ENCODE data around the gene MARCO. TPM values are rescaled to one million over a fixed set of nuclear protein-coding genes. Genes with fewer than 3 reads are reported as not detected.
"Not testable (repeated sequence)": the region's sequence is repeated elsewhere in the genome, so short reads cannot be mapped to it uniquely, and the experiment has no call there.

The MARCO gene
- total and polyA plus RNA-seq, 2 donors (not counting 1 experiment from before 2014, with no cell fraction given) = 0.04 TPM; not detected in 1

DNA sequence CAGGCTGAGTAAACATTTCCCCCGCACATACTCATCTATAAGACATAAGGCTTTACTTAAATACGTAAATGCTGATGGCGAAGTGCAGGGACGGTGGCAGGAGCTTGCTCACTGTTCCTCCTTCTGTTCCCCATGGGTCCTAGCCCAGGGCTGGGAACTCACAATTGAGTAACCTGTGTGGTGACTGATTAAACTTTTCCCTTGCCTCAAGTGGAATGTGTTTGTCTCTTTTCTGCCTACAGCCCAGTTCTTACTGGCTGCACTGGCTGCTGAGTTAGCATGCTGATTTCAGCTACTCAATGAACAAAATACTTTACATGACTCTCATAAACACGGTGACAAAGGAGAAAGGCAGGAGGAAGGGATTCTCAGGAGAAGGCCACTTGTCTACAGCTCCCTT lies 87.3 kb downstream of the MARCO start:
- H2AFZ ChIP-seq (ENCODE audit: insufficient read depth, low read depth, low read length, poor library complexity, severe bottlenecking) = no peak overlapping the region
- WGBS (ENCODE audit: insufficient coverage) = 90% methylated on average over 3 of the region's 5 CpGs
- TF ChIP-seq CTCF (IDR thresholded peaks at IDR 0.05) = no peak
- intact Hi-C loops (cut with micrococcal nuclease) = no loop called here
- no peak overlapping the region for H3K9ac ChIP-seq (ENCODE audit: low read length)
- no peaks in the 10 kb centered on the region for H3K4me1 ChIP-seq (ENCODE audit: control insufficient read depth in 2 of 2, insufficient read depth in 2 of 2, low read length in 2 of 2)
- peaks cover 22% of the 10 kb centered on the region for H3K27me3 Mint-ChIP-seq
- peaks cover 0 to 3% (median 0%) of the 10 kb centered on the region in 3 donors for H3K9me3 ChIP-seq (ENCODE audit: control extremely low read depth in 1 of 3, control insufficient read depth in 2 of 3, insufficient read depth in 1 of 3, low read length in 2 of 3)
- H3K4me1 Mint-ChIP-seq = no peaks in the 10 kb centered on the region
- H3K4me3 ChIP-seq (ENCODE audit: control extremely low read depth in 1 of 5, extremely low read depth in 1 of 5, insufficient read depth in 1 of 5, low read depth in 2 of 5, low read length in 4 of 5) = no peak overlapping the region
- H3K9me3 Mint-ChIP-seq (ENCODE audit: insufficient read depth) = peaks cover 2% of the 10 kb centered on the region
- H3K79me2 ChIP-seq (ENCODE audit: control insufficient read depth, insufficient read depth, low read length) = no peaks in the 10 kb centered on the region
- H3K36me3 ChIP-seq (replicated peaks in 1 of 2; ENCODE audit: control extremely low read depth in 1 of 2, control insufficient read depth in 1 of 2, extremely low read depth in 1 of 2, insufficient read depth in 2 of 2, low read length in 1 of 2) = no peaks in the 10 kb centered on the region
- H4K20me1 ChIP-seq (ENCODE audit: control insufficient read depth, insufficient read depth, low read length, poor library complexity, severe bottlenecking) = no peaks in the 10 kb centered on the region
- DNase-seq (no peak), ATAC-seq (ENCODE audit: low read depth) (no peak)
- POLR2A ChIA-PET = no interaction called here
- no peak overlapping the region for H3K27ac Mint-ChIP-seq
- H3K4me3 Mint-ChIP-seq = no peak overlapping the region
- no peak overlapping the region for H3K27ac ChIP-seq (ENCODE audit: low read length in 2 of 2)
- H3K27me3 ChIP-seq (replicated peaks in 1 of 4; ENCODE audit: control extremely low read depth in 1 of 4, control insufficient read depth in 3 of 4, insufficient read depth in 4 of 4, low read length in 3 of 4) = peaks cover 0 to 4% (median 0%) of the 10 kb centered on the region in 4 experiments
- H3K4me2 ChIP-seq (replicated peaks; ENCODE audit: low read depth, low read length, poor library complexity, severe bottlenecking) = no peak overlapping the region
- CTCF ChIA-PET = no interaction called here

GRCh38 chr2:119037922-119038321 lies 95.9 kb downstream of the MARCO start:
- H3K4me1 Mint-ChIP-seq; H2AFZ ChIP-seq (ENCODE audit: insufficient read depth, low read depth, low read length, poor library complexity, severe bottlenecking); H4K20me1 ChIP-seq (ENCODE audit: control insufficient read depth, insufficient read depth, low read length, poor library complexity, severe bottlenecking); H3K4me3 ChIP-seq (ENCODE audit: control extremely low read depth in 1 of 5, extremely low read depth in 1 of 5, insufficient read depth in 1 of 5, low read depth in 2 of 5, low read length in 4 of 5); H3K79me2 ChIP-seq (ENCODE audit: control insufficient read depth, insufficient read depth, low read length); ATAC-seq (ENCODE audit: low read depth); H3K27ac ChIP-seq (ENCODE audit: low read length in 2 of 2); POLR2A ChIA-PET; H3K27me3 Mint-ChIP-seq; DNase-seq; H3K4me3 Mint-ChIP-seq; intact Hi-C loops (cut with micrococcal nuclease); H3K9me3 Mint-ChIP-seq (ENCODE audit: insufficient read depth); H3K36me3 ChIP-seq (replicated peaks in 1 of 2; ENCODE audit: control extremely low read depth in 1 of 2, control insufficient read depth in 1 of 2, extremely low read depth in 1 of 2, insufficient read depth in 2 of 2, low read length in 1 of 2); H3K9me3 ChIP-seq (ENCODE audit: control extremely low read depth in 1 of 3, control insufficient read depth in 2 of 3, insufficient read depth in 1 of 3, low read length in 2 of 3); H3K4me1 ChIP-seq (ENCODE audit: control insufficient read depth in 2 of 2, insufficient read depth in 2 of 2, low read length in 2 of 2); H3K9ac ChIP-seq (ENCODE audit: low read length); CTCF ChIA-PET; H3K4me2 ChIP-seq (replicated peaks; ENCODE audit: low read depth, low read length, poor library complexity, severe bottlenecking); H3K27me3 ChIP-seq (replicated peaks in 1 of 4; ENCODE audit: control extremely low read depth in 1 of 4, control insufficient read depth in 3 of 4, insufficient read depth in 4 of 4, low read length in 3 of 4); H3K27ac Mint-ChIP-seq: not testable (repeated sequence)
- WGBS (ENCODE audit: insufficient coverage) = no CpG with 5 or more reads among the region's 5 CpGs

Measured in B cell (primary cell).